CD4-positive, alpha-beta T cell treated with Interleukin-6 for 4 hours (primary cell): Measurements from ENCODE around the gene SENP8.

Source experiments
- DNase-seq: peaks from one replicate; pipeline ENCODE4 v3.0.0-alpha.2; 2020; ENCODE audit warnings: mixed read lengths

SENP8 gene

GRCh38 chr15:72113347-72114031 lies 4.7 kb upstream of the SENP8 start:
- DNase-seq: no peak

GRCh38 chr15:72116731-72117485 lies 1.3 kb upstream of the SENP8 start:
- peak; percentile 21 for DNase-seq

DNA sequence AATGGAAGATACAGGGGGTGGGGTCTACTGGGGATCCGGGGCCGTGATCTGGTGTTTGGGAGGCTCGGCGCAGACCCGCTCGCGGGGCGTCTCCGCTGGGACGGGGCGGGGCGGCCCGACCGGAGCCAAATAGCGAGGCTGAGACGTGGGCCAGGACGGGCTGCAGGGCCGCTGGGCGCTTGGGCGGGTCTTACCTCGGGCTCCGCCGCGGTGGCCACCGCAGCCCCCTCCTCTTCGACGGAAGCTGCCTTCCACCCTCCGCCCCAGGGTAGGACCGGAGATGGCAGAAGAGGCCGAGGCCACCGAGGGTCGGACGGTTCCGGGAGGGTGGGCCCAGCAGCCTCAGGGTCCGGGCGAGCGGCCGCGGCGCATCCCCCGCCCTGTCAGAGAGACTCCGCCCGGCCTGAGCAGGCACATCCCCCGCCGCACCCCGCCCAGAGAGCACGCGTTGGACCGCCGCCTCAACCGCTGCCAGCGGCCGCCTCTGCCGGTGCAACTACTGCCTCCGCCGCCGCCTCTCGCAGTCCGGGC lies 652 bp upstream of the SENP8 start:
- peak; percentile 66 for DNase-seq

DNA sequence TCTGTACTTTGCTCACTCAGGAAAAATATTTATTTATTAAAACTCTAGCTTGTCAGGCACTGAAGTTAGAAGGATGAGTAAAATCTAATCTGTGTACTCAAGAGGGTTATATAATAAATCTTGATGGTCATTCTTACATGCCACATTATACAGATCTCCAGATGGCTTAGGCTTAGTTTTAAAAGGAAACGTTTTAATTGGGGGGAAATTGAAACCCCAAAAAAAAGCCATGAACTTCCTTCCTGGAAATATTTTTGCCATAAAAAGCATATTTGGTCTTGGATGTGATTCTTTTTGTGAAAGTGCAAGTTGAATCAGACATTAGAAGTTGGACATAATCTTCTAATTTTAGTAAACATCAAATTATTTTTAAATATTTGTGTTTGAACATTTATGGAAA lies 6.0 kb downstream of the SENP8 start:
- no peak for DNase-seq

DNA sequence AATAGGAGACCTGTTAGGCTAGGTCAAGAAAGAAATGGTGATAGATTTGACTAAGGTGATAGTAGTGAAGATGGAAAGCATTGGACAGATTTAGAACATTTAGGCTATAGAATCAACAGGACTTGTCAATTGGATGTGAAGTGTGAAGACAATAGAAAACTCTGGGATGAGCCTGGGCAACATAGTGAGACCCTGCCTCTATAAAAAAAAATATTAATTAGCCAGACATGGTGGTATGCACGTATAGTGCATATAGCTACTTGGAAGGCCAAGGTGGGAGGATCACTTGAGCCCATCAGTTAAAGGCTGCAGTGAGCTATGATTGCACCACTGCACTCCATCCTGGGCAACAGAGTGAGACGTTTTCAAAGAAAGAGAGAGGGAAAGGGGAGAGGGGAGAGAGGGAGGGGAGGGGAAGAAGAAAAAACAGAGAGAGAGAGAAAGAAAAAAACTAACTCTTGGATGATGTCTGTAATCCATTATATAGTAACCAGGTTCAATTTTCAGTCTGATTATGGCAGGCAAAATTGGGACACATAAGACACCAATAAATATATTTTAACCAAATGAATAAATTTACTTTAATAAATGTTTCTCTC lies 9.6 kb downstream of the SENP8 start:
- no peak for DNase-seq

GRCh38 chr15:72128359-72128758 lies 10.2 kb downstream of the SENP8 start:
- no peak for DNase-seq

DNA sequence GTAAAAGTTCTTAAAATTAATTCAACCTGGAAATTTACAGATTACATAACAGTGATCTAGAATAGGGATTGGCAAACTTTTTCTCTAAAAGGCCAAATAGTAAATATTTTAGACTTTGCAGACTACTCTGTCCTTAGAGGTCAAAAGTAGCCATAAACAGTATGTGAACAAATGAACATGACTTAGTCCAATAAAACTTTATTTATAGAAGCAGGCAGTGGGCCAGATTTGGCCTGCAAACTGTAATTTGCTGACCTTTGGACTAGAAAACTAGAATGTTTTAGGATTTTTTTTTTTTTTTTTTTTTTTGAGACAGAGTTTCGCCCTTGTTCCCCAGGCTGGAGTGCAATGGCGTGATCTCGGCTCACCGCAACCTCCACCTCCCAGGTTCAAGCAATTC lies 12.1 kb downstream of the SENP8 start:
- DNase-seq: no peak

DNA sequence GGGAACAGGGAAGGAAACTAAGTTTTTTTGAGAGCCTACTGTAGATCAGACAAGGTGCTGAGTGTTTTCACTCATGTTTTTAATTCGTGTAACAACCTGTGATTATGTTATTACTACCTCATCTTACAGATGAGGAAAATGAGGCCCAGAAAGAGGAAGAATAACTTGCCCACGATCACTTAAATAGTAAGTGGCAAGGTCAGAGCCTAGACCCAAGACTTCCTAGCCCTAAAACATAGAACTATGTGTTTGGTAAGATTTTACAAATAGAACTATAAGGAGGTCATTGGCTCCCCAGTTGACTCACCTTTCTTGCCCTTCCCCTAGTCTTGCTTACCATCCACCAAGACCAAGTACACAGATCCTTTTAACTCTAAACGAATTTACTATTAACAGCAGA lies 13.7 kb downstream of the SENP8 start:
- no peak for DNase-seq

GRCh38 chr15:72133211-72133610 lies 15.0 kb downstream of the SENP8 start:
- no peak for DNase-seq

- DNase-seq: no peak
Measured at GRCh38 chr15:72135719-72136118, 17.5 kb downstream of the SENP8 start.

DNA sequence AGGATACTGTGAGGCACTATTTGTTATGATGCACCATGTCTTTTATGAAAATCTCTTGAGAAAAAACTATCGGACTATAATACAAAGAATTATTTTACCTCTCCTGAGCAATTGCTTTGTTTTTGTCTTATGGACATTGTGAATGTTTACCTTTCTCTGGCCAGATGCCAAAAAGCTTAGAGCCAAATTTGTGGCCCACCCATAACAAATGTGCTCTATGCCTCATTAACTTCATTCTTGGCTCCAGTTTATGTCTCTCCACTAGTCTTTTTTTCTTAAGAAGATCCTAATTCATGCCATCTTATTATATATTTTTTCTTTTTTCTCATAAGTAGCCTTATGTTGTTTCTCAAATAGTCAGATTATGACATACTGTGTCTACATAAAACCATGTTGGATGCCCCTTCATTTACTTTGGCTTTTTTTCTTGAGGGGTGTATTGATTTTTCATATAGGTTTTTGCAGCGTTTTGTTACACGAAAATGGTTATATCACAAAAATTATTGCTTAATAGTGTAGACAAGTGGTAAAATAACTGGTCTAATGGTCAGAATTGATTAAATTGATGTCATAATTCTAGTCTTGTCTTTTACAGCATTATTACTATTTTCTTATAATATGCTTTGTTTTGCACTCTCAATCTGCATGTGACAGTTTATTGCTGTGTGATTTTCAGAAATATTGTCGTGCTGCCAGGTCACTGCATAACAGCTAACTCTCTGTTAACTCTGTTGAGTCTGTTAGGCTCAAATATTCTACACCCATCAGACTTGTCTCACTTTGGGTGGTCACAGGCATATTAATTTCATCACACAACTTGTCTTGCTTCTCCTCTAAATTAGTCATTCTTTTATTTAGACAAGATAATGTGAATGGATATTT lies 18.2 kb downstream of the SENP8 start:
- no peak for DNase-seq

DNA sequence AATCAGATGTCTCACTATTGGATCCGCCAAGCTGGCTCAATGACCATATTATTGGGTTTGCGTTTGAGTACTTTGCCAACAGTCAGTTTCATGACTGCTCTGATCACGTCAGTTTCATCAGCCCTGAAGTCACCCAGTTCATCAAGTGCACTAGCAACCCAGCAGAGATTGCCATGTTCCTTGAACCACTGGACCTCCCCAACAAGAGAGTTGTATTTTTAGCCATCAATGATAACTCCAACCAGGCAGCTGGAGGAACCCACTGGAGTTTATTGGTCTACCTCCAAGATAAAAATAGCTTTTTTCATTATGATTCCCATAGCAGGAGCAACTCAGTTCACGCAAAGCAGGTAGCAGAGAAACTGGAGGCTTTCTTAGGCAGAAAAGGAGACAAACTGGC lies 21.5 kb downstream of the SENP8 start:
- no peak for DNase-seq

DNA sequence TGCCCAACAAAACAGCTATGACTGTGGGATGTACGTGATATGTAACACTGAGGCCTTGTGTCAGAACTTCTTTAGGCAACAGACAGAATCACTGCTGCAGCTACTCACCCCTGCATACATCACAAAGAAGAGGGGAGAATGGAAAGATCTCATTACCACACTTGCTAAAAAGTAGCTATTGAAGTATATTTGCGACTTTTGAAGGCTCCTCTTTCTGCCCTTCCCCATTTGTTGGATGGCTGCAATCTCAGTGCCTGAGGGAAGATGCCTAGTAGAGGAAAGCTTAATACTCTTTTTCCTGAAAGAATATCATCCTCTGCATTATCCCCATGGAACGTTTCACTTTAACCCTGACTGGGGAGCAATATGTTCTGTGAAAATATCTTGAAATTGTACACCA lies 21.9 kb downstream of the SENP8 start:
- DNase-seq: no peak

DNA sequence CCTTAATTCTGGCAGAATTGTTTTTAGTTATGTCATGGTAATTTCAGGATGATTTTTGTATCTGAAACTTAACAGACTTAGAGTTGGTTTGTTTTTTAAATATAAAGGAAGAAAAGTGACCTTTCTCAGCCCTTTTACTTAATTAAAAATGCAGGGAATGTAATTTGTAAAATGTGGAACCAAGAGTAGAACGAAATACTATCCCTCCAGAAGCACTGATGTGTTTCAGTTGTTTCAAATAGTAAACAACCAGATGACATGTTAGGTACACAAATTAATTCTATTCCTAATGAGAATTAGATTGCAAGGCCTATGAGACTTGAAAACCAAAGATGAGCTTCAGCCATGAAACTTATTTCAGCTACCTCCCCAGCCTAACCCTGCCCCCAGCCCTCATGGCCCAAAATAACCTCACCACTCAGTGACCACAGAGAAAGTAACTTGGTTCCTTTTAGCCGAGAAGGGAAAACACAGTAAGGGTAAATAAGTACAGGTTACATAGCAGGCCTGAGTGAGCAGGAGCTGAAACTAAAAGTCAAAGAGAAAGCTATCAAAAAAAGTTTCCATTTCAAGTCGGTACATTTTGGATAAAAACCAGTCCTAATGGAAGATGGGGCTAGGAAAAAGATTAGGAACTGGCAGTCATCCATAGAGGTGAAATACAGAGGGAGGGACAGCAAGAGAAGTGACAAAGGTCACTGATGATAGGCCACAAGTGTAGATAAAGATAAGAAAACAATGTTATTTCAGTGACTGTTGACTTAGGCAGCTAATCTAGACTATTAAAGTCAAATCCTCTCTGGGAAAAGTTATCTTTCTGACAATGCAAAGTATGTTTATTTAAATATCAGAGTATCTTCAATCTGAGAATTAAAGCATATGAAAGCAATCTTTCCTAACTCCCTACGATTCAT lies 23.2 kb downstream of the SENP8 start:
- no peak for DNase-seq

- no peak for DNase-seq
Measured at GRCh38 chr15:72146221-72146620, 28.0 kb downstream of the SENP8 start.

DNA sequence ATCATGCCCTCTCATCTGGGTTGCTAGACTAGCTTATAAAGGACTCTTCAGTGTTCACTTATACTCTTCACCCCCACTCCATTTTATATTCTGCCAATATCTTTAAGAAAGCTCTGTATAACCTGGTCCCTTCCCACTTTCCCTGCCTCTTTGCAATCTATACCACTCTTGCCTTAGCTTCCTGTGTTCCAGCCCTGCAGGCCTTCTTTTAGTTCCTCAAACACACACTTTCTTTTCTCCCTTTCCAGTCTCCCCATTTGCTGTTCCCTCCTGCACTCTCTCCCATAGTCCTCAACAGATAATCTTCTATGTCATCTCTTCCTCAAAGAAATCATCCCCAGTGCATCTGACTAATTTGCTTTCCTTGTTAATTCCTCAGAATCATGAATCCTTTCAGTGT lies 28.7 kb downstream of the SENP8 start:
- no peak for DNase-seq

GRCh38 chr15:72147418-72147817 lies 29.2 kb downstream of the SENP8 start:
- DNase-seq: no peak

DNA sequence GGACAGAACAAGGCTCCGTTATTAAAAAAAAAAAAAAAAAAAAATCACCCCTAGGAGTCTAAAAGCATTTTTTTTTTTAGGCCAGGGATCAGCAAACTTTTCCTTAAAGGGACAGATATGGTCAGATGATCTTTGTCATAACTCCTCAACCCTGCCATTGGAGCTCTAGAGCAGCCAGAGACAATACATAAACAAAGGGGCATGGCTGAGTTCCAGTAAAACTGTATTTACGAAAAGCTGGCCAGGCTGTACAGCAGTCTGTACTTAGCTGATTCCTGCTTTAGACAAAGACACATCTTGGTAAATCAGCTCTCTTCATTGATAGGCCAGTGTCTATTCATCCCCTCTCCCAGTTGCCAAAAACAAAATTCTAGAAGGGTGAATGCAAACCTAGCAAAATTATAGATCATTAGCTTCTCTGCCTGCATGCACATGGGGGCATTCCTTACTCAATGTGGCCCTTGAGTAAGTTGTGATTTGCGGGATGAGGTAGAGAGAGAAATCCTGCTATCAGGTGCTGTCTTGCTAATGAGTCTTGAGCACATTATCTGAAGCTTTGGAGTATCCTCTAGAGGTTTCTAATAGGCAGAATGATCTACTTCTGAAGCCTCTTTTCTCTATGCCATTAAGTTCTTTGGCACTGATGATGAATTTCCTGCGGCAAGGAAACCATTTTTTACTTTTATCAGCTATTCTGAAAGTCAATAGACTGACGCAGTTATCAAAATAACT lies 35.2 kb downstream of the SENP8 start:
- no peak for DNase-seq

GRCh38 chr15:72154316-72154715 lies 36.1 kb downstream of the SENP8 start:
- no peak for DNase-seq

GRCh38 chr15:72155003-72155621 lies 36.9 kb downstream of the SENP8 start:
- DNase-seq: no peak
